Right cardiac atrium (tissue), 5 donors: Measurements from ENCODE around the gene TACC2. TPM values are rescaled to one million over a fixed set of nuclear protein-coding genes. Genes with fewer than 3 reads are reported as not detected.
A peak's percentile ranks its signal among the peaks of the same experiment; 100 is the strongest.

Experiments
- ATAC-seq, 2 donors: fragments of 200-7000 bp; cut with Tn5 transposase; one replicate each; pipeline versions ENCODE4 v1.8.0 to v1.9.1; 2020; ENCODE audit warnings: moderate library complexity in 2 of 2, mild to moderate bottlenecking in 1 of 2
- DNase-seq, 3 donors: peaks; one replicate each; pipeline ENCODE4 v3.0.0-alpha.2; 2020
- H3K27ac ChIP-seq: one replicate; pipeline ENCODE4 v1.5.1; 2013; ENCODE audit warnings: mild to moderate bottlenecking, low read length, control low read depth, moderate library complexity
- H3K27me3 ChIP-seq: one replicate; pipeline ENCODE4 v1.6.1; 2013; ENCODE audit not compliant: control insufficient read depth, insufficient read depth
- H3K4me1 ChIP-seq: one replicate; pipeline ENCODE4 v1.6.1; 2013; ENCODE audit warnings: low read length; ENCODE audit not compliant: control insufficient read depth, insufficient read depth
- H3K4me3 ChIP-seq: one replicate; pipeline ENCODE4 v1.5.1; 2013; ENCODE audit warnings: low read length, control low read depth
- H3K9me3 ChIP-seq: one replicate; pipeline ENCODE4 v1.6.1; 2013; ENCODE audit warnings: low read length; ENCODE audit not compliant: control insufficient read depth
- WGBS: extraction: QIAGEN DNeasy Blood & Tissue Kit; methylation state at CpG from one replicate; pipeline ENCODE4 v1.1.7; 2013; 5-methylcytosine and 5-hydroxymethylcytosine counted together
- intact Hi-C, 4 donors: fragments of 100-400 bp; cut with DNase I; formaldehyde crosslinking; loops; one replicate each; pipeline versions ENCODE4 v1.11.0 to v1.14.0; 2022 to 2023
- polyA plus RNA-seq: library from polyadenylated mRNA; stranded (reverse); fragments of 200-250 nt; gene quantifications from one replicate; pipeline ENCODE4 v1.2.3, GENCODE V29; 2013
- total RNA-seq, 4 donors: library from RNA; stranded (reverse); fragmentation: NEBNext Ultra II Directional; extraction: Animal tissue kit (Norgen Biotek cat#: 25700); gene quantifications; one replicate each; pipeline ENCODE4 v1.2.1, GENCODE V29; 2021
- donor health status: healthy with polysubstance abuse.
- donor health status: DM: no; HTN: yes; CAD: no.
- donor health status: DM: no; HTN: no; CAD: no.
- donor health status: DM: no; HTN: yes; CAD: no; lungs with severe emphysema.
- donor health status: DM: yes; HTN: yes; CAD: no.

TACC2 gene
- total and polyA plus RNA-seq, 5 donors = 234 to 370 (median 298) TPM

DNA sequence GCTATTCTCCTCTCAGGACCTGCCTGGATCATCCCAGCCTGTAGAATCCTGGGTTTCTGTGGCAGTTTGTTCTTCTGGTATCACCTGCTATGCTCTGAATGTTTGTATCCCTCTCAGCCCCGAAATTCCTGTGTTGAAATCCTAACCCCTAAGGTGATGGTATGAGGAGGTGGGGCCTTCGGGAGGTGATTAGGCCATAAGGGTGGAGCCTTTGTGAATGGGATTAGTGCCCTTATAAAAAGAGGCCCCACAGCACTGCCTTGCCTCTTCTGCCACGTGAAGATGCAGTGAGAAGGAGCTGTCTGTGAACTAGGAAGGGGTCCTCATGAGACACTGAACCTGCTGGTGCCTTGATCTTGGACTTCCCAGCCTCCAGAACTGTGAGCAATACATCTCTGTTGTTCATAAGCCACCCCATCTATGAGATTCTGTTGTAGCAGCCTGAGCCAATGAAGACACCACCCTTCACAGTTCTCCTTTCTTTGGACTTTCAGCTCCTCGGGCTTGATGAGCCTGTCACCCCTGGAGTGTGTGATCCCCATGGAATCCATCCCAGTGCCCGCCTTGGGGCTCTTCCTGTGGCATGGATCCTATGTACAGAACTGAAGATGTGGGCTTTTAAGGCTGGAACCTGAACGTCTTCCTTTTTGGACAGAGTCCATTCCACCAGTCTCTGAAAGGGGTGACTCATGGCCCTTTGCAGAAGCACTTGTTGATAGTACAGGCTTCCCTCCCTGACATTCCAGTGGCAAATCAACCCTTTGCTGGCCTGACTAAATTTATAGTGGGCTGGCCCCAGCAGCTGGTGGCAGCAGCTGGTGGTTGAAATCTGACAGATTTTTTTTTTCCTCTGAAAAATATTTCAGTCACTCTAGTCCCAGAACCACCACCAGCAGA, 138.0 kb downstream of the TACC2 start:
- no peaks in the 10 kb centered on the region for H3K27me3 ChIP-seq
- no peaks in the 10 kb centered on the region for H3K9me3 ChIP-seq
- WGBS = 45% methylated on average over 6 of the region's 6 CpGs
- peak; percentile 86 to 93 for ATAC-seq
- peaks cover 3% of the 10 kb centered on the region for H3K4me1 ChIP-seq
- DNase-seq = peak in 1 of 3 donors; percentile 60
- H3K27ac ChIP-seq = peak overlapping the region; percentile 92
- intact Hi-C loops = no loop called here
- no peak overlapping the region for H3K4me3 ChIP-seq

DNA sequence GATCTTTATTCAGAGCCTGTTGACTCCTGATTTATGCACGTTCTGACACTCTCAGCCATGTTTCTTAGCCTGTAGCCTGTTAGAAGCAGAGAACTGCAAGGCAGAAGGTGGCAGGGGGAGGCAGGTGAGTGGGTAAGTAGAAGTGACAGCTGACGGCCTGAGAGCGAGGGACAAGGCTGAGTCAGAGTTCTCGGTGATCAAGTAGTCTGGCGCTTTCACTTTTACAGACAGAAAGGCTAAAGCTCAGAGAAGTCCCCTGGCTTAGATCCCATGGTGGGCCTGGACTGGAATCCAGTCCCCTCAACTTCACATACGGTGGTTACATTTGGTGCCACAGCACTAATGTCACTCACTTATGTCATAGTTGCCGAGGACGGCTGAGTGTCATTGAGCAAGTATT, 139.0 kb downstream of the TACC2 start:
- Histone ChIP-seq H3K27me3 (no peaks in the 10 kb centered on the region), H3K27ac (peak overlapping the region; percentile 97), H3K9me3 (no peaks in the 10 kb centered on the region), H3K4me3 (peak overlapping the region; percentile 26), H3K4me1 (peaks cover 2% of the 10 kb centered on the region)
- 32% methylated on average over 8 of the region's 8 CpGs for WGBS
- no peak for DNase-seq
- intact Hi-C loops = no loop called here
- ATAC-seq = peak; percentile 40 to 71

GRCh38 chr10:122128357-122128756, 139.4 kb downstream of the TACC2 start:
- Histone ChIP-seq H3K27ac (peak overlapping the region; percentile 97), H3K27me3 (no peaks in the 10 kb centered on the region), H3K9me3 (no peaks in the 10 kb centered on the region), H3K4me3 (peak overlapping the region; percentile 26), H3K4me1 (peaks cover 2% of the 10 kb centered on the region)
- intact Hi-C loops = no loop called here
- WGBS = 27% methylated on average over 5 of the region's 5 CpGs
- DNase-seq (peak; percentile 82 to 93 (median 91)), ATAC-seq (peak; percentile 63 to 77)

GRCh38 chr10:122130474-122131110, 141.6 kb downstream of the TACC2 start:
- DNase-seq (no peak), ATAC-seq (no peak)
- Histone ChIP-seq H3K4me3 (no peak overlapping the region), H3K27me3 (no peaks in the 10 kb centered on the region), H3K9me3 (no peaks in the 10 kb centered on the region), H3K4me1 (peaks cover 2% of the 10 kb centered on the region), H3K27ac (peak overlapping the region; percentile 22)
- 79% methylated on average over 8 of the region's 8 CpGs for WGBS
- intact Hi-C loops = no loop called here

- H3K4me1 ChIP-seq = peaks cover 2% of the 10 kb centered on the region
- H3K4me3 ChIP-seq = no peak overlapping the region
- 76% methylated on average over 15 of the region's 15 CpGs for WGBS
- H3K9me3 ChIP-seq = no peaks in the 10 kb centered on the region
- no peak for ATAC-seq
- DNase-seq = no peak
- intact Hi-C loops = no loop called here
- no peaks in the 10 kb centered on the region for H3K27me3 ChIP-seq
- H3K27ac ChIP-seq = peak overlapping the region; percentile 21
These were observed 143.4 kb downstream of the TACC2 start for GRCh38 chr10:122132331-122132755.

DNA sequence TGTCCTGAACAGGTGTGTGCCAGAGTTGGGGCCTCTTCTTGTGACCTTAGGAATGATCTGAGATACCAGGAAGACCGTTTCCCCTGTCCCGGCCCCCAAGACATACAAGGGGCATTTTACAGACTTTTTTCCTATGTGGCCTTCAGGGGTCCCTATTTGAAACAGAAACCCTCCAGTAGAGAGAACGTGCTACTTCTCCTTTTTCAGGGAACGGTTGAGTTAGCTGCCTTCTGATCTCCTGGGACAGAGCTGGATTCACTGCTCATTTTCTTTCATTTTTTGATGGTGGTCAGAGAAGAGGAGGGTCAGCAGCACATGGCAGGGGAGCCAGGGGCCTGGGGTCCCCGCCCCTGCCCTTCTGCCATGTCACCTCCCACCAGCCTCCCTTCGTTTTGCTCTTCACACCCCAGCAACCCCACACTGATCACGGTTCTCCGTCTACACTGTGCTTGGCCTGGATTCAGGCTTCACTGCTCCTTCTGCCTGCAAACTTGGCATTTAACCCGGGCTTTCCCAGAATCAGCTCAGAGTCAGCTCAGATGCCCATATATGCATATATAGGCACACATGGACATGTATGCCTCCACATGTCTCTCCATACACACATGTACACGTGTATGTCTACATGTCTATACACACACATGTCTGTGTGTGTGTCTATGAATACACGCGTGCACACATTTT, 144.1 kb downstream of the TACC2 start:
- Histone ChIP-seq H3K27ac (peak overlapping the region; percentile 21), H3K4me3 (no peak overlapping the region), H3K4me1 (no peaks in the 10 kb centered on the region), H3K27me3 (no peaks in the 10 kb centered on the region), H3K9me3 (no peaks in the 10 kb centered on the region)
- WGBS = 64% methylated on average over 12 of the region's 12 CpGs
- intact Hi-C loops = no loop called here
- ATAC-seq (peak in 1 of 2 donors; percentile 7), DNase-seq (no peak)

DNA sequence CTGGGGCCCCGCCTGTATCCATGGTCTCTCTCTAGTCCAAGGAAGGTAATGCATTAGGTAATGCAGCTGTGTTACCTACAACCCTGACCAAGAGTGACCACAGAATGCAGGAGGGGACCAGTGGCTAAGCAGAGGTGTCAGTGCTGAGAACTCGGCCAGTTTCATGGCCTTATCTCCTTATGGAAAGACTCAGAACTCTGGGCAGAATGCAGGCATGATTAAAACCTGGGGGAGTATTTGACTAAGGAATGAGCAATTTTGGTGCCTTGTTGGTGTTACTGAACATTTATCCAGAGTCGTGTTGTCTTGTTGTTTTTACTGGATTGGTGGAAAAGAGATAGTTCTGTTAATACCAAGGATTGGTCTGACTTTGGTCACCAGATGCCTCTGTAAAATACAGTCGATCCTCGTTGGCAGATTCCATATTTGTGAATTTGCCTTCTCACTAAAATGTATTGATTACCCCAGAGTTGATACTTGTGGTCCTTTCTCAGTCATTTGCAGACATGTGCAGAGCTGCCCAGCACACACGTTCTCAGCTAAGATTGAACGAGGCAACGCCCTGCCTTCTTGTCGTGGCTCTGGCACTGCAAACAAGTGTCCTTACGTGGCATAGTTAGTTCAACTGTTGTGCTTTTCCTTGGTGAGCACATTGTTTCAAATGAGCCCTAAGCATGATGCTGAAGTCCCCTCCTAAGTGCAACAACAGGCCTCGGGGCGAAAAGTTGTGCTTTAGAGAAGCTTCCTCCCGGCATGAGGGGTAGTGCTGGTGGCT, 146.5 kb downstream of the TACC2 start:
- DNase-seq = peak in 1 of 3 donors; percentile 12
- Histone ChIP-seq H3K4me3 (no peak overlapping the region), H3K9me3 (no peaks in the 10 kb centered on the region), H3K27me3 (no peaks in the 10 kb centered on the region), H3K4me1 (peaks cover 15% of the 10 kb centered on the region), H3K27ac (peak overlapping the region; percentile 50)
- ATAC-seq = no peak
- intact Hi-C loops = no loop called here
- WGBS = 71% methylated on average over 13 of the region's 13 CpGs

GRCh38 chr10:122138831-122139625, 150.1 kb downstream of the TACC2 start:
- peak; percentile 29 to 72 for ATAC-seq
- no peak overlapping the region for H3K4me3 ChIP-seq

DNA sequence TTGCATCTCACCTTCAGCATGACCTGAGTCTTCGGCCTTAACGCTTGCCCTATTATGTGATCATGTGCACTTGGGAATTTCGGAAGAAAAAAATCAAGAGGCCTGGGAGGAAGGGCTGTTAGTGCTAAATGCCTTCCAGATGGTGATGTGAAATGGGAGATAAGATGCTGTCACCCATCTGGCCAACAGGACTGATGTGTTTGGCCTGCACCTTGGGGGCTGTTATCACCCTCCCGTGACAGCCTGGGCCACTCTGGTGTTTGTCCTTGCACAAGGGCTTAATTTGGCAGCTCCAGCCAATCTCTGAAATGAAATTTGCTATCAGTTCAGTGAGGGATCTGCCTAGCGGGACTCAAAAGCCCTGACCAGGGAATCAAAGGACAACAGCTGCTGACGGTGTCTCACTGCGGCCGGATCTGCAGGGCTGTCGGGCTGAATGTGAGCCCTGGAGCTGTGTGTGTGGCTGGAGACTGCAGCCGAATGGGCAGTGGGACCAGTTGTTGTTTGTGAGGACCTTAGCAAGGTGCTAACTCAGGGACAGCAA, 150.7 kb downstream of the TACC2 start:
- no peaks in the 10 kb centered on the region for H3K27me3 ChIP-seq
- intact Hi-C loops = loop anchor here in 1 of 4 donors (10.0 kb wide), 1 partner anchor 125 kb away; no protein-coding TSS in a partner anchor
- DNase-seq (peak; percentile 66 to 90 (median 89)), ATAC-seq (peak; percentile 58 to 78)
- 37% methylated on average over 10 of the region's 10 CpGs for WGBS
- peak overlapping the region; percentile 52 for H3K27ac ChIP-seq
- H3K4me1 ChIP-seq = peaks cover 28% of the 10 kb centered on the region
- no peak overlapping the region for H3K4me3 ChIP-seq
- H3K9me3 ChIP-seq = no peaks in the 10 kb centered on the region

More at GRCh38 chr10:122138831-122139625, 150.1 kb downstream of the TACC2 start:
- no peaks in the 10 kb centered on the region for H3K9me3 ChIP-seq
- H3K4me1 ChIP-seq = peaks cover 28% of the 10 kb centered on the region
- WGBS = 22% methylated on average over 16 of the region's 16 CpGs
- H3K27me3 ChIP-seq = no peaks in the 10 kb centered on the region
- intact Hi-C loops = no loop called here
- peak; percentile 53 to 83 (median 81) for DNase-seq
- peak overlapping the region; percentile 52 for H3K27ac ChIP-seq
